ENCODE measurements around the gene DNAH5.

DNA sequence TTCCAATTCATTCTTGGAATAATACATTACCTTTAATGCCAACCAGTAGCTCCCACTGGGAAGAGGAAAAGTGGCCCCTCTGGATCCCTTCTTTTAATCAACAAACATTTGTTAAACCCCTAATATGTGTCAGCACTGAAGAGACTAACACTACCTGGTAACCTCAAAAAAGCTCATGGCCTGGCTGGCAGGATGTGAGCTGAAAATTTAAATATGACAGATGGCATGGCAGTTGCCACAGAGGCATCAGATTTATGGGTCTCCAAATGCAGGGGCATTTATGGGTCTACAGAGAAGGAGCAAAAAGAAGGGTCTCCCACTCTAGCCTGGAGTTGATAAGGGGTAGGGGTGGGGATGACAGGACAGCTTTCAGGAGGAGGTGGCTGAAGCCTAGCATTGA, 12.5 kb downstream of the DNAH5 start:
- TF ChIP-seq, protein P1, sequence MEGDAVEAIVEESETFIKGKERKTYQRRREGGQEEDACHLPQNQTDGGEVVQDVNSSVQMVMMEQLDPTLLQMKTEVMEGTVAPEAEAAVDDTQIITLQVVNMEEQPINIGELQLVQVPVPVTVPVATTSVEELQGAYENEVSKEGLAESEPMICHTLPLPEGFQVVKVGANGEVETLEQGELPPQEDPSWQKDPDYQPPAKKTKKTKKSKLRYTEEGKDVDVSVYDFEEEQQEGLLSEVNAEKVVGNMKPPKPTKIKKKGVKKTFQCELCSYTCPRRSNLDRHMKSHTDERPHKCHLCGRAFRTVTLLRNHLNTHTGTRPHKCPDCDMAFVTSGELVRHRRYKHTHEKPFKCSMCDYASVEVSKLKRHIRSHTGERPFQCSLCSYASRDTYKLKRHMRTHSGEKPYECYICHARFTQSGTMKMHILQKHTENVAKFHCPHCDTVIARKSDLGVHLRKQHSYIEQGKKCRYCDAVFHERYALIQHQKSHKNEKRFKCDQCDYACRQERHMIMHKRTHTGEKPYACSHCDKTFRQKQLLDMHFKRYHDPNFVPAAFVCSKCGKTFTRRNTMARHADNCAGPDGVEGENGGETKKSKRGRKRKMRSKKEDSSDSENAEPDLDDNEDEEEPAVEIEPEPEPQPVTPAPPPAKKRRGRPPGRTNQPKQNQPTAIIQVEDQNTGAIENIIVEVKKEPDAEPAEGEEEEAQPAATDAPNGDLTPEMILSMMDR (conservative IDR thresholded peaks at IDR 0.05), result no peak
- no peak for TF ChIP-seq ZFX (IDR thresholded peaks at IDR 0.05)

All from C4-2B (cell line).